TTC549 (cell line): Measurements from ENCODE around the gene PRR5L.

ENCODE experiments used
- FAIRE-seq: peaks from 2 replicates; lab custom pipeline; 2012; peaks lifted over from hg19 to GRCh38; lab: Jason Lieb, UNC

The PRR5L gene

DNA sequence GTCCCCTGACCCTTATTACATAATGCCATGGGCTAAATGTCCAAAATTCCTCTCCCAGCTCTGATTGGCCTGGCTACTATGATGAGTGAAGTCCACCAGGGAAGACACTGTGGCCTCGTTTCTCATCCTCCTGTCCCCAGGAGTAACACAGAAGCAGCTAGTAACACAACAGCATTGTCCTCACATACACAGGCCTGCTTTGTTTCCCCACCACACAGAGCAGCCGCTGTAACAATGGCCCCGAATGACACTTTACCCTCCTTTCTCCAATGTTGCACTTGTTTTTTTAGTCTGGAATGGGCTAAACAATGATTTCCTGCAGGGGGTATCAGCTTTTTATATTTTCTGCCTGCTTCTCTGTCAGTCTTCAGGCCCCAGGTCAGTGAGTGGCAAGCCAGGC, at the start of gene PRR5L:
TSS of gene PRR5L (plus strand) at position 363 of the 400 bp plus-strand sequence. CDS start 104,834 bp downstream, outside the sequence.
- FAIRE-seq, result no peak

- no peak for FAIRE-seq
These were observed 48.6 kb upstream of the PRR5L start for GRCh38 chr11:36247493-36247892.

DNA sequence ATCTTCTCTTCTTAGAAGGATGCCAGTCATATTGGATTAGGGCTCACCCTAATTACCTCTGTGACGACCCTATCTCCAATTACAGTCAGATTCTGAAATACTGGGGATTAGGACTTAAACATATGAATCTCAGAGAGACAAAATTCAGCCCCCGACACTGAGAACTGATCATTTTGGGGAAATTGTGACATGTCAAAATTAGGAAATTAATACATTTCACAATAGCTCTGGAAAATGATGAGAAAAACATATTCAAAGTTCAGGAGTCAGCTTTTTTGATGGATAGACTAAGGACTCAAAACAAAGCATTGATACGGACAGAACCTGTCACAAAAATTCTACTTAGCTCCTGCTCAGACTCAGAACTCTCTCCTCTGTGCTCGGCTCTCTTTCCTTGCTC, 47.7 kb upstream of the PRR5L start:
- no peak for FAIRE-seq

DNA sequence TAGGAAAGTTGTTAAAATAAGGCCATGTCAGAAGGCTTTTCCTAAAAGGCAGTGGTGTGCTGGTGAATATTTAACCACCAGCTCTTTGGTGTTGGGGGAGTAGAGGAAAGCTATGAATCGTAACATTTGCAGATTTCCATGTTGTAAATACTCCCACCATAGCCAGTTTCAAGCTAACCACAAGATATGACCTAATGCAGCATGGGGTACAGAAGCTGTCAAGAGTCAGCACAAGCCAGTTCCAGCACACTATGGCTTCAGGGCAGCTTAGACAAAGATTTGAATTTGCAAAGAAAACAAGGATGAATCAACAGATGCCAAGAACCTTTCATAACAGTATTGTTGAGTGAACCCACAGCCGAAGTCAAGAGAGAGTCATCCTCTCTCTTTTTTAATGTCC, 46.8 kb upstream of the PRR5L start:
- no peak for FAIRE-seq

DNA sequence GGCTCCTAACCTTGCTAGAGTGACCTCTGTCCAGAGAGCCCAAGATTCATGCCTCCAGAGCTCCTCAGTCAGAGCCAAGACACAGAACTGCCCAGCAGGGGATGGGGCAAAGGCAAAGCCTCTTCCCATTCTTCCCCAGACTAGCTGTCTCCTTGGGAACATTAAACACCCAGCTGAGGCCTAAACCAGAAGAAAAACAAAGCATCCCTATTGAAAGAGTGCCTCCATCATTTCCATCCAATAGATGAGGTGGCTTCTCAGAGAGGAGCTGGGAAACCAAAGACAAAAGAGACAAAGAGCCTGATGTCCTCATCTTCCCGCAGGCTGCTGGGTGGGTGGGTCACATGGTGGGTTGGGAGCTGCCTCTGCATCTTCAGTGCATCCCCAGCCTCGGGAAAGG, 44.3 kb upstream of the PRR5L start:
- FAIRE-seq, result no peak

DNA sequence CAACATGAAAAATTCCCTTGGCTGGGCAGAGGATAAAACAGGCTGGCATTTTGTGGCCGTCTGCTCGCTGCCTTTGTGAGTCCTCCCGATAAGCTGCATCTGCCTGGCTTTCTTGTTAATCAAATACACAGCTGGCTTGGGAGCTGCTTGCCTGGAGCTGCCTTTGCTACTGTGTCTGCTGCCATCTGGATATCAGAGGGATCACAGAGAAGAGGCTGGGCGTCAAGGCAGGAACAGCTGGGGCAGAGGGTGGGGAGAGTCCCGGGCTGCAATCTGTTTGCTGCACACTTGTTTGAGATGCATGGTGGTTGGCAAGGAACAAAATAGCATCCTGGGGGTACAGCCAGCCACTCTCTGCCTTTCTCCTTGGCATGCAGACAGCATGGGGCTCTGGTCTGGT, 42.9 kb upstream of the PRR5L start:
- FAIRE-seq, result no peak

- no peak for FAIRE-seq
These were observed 41.4 kb upstream of the PRR5L start for GRCh38 chr11:36254713-36255112.

- no peak for FAIRE-seq
These were observed 38.7 kb upstream of the PRR5L start for GRCh38 chr11:36257351-36257750.

- FAIRE-seq, result no peak
These were observed 37.2 kb upstream of the PRR5L start for GRCh38 chr11:36258730-36259360.

DNA sequence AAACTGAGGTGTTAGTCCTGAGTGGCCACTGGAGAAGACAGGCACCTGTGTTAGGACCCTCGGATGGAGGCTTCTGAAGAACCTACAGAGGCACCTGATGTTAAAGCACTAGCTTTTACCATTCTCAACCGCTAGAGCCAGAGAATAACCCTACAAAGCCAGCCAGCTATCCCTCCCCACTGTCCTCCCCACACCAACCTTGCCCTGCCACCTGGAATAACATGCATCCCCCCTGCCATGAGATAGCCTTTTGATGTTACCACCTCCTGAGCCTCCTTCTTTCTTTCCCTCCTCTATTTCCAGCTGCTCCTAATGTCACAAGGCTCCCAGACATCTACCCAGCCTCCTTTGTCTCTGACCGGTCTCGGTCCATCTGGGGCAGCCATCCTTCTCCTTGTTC, 35.0 kb upstream of the PRR5L start:
- no peak for FAIRE-seq

DNA sequence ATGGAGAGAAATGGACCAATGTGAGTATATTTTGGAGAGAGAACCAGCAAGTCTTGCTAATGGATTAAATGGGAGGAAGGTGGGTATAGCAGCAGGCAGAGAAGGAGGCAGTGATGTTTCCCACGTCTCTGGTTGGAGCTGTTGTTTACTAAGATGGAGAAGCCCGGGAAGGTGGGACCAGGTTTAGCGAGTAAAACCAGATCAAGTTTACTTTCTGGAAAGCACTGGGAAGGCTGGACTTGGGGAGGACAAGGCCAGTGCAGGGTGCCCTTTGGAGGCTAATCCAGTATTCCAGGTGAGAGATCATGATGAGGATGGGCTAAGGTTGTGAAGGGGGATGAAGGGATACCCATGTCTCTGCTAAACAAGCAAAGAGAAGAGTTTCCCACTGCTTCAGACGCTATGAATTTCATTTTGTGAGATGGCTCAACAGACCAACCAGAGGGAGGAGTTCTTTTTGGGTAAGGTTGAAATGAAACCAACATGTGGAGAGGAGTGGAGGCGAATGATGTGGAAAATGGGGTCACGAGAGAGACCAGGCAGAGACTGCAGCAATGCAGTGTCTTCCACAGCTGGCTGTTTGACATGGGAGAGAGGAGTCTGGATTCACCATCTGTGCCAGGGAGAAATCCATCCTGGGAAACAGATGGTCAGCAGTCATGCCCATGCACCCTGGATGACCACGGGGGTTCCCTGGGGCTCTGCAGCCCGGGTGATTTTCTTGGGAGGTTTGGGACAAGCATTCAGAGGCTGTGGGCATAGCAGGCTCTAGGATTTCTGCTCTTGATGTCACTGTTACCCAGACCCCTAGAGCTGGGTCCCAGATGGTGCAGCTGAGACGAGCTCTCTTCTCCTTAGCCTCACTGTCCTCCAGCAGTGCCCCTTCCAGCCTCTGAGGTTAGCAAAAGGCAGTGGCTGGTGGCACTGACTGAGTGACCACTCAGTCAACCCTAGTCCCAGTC, 31.8 kb upstream of the PRR5L start:
- no peak for FAIRE-seq

GRCh38 chr11:36264973-36265344, 31.1 kb upstream of the PRR5L start:
- FAIRE-seq, result no peak

GRCh38 chr11:36265793-36266628, 30.1 kb upstream of the PRR5L start:
- no peak for FAIRE-seq

- FAIRE-seq, result no peak
These were observed 29.3 kb upstream of the PRR5L start for GRCh38 chr11:36266767-36267166.

DNA sequence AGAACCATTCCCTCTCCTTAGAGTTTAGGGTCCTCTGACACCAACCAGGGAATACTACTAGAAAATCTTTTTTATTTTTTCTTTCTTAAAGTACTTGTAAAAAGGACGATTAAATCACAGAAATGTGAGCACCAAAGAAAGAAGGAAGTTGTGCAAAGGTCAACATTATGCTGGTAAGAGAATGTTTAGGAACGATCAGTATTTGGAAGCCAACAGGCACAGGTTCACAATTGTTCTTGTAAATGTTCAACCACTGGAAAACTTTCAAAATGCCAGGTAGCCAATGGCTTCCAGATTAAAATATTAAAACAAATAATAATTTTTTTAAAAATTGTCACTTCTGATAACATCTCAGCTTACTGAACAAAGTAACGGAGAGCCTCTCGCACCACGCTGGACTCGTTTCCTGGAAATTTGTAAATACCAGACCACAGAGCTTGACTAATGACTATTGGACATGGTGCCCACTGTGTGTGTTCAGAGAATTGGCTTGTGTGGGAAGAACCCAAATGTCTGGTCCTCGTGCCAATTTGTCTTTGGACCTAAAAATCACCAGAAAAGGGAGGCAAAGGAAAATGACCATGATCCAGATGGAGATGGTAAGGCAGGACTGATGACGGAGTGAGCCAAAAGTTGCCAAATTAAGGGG, 27.6 kb upstream of the PRR5L start:
- no peak for FAIRE-seq

GRCh38 chr11:36270701-36271100, 25.4 kb upstream of the PRR5L start:
- FAIRE-seq, result no peak

DNA sequence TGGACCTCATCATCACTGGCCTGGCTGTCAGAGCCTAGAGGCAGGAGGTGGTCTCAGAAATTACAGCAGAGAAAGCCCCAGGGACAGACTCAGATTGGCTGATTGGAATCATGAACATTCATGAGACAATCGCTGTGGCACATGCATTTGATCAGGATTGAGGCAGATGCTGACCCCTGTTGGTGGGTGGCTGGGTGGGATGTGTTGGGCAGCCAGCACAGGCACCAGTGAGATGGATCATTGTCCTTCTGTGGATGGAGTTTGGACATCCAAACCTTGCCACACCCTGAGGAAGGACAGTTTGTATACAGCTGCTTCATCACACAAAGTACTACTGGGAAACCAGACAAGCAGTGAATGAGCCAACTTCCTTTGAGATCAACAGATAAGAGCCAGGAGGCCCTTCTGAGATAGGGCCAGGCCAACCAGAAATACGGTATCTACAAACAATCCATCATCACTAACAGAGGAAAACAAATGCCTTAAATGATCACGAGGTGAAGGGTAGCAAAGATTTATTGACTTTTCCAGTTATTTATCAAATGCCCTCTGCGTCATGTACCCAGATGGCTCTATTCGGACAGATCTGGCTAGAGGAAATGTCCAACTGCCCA, 24.2 kb upstream of the PRR5L start:
- no peak for FAIRE-seq

DNA sequence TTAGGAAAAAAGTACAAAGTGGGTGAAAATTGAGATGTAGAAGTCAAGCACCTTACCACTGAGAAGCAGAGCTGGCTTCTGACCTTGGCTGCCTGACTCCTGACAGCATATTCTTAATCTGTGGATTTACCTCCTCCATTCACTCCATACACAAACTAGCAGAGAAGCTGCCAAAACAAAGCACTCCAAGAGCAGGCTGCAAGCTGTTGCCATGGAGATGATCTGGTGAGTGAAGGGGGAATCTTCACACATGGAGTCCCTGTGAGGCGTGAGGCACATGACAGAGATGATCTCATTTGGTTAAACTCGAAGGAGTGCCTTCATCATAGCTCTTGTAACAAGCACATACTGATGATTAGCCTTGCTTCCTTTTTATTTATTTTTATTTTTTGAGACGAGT, 23.0 kb upstream of the PRR5L start:
- no peak for FAIRE-seq

GRCh38 chr11:36274414-36274813, 21.7 kb upstream of the PRR5L start:
- no peak for FAIRE-seq

- no peak for FAIRE-seq
These were observed 17.4 kb upstream of the PRR5L start for GRCh38 chr11:36278531-36279282.

- FAIRE-seq, result no peak
These were observed 15.6 kb upstream of the PRR5L start for GRCh38 chr11:36280531-36280930.
